Renal pelvis (tissue), 12 donors: ENCODE measurements around the gene CYP4V2. TPM values are rescaled to one million over a fixed set of nuclear protein-coding genes. Genes with fewer than 3 reads are reported as not detected.
A peak's percentile ranks its signal among the peaks of the same experiment; 100 is the strongest.

Experiments
- DNase-seq: peaks from one replicate; pipeline ENCODE4 v3.0.0-alpha.2; 2013
- long read RNA-seq, 16 experiments: transcript quantifications; one replicate each; lab custom pipeline, GENCODE V29; 2026
- polyA plus RNA-seq, 3 donors: library from polyadenylated mRNA; unstranded; fragments of 120-200 nt; gene quantifications; one replicate each; pipeline ENCODE4 v1.2.1, GENCODE V29; 2013; ENCODE audit not compliant: insufficient read length in 3 of 3

CYP4V2 gene
- polyA plus RNA-seq, result 10 to 100 TPM; 19.1 to 24.4 (median 21.7) TPM
- long read RNA-seq, donor 1, partial matches to known transcripts, result 0 of 1 reads
- long read RNA-seq, donor 1, other reads (novel, unspliced or antisense), result 0 of 1 reads
- long read RNA-seq, donor 2, result 0 reads
- long read RNA-seq, donor 3, result 0 reads
- long read RNA-seq, donor 4, result 0 reads
- long read RNA-seq, donor 5, result 0 reads
- long read RNA-seq, donor 6, partial matches to known transcripts, result 0 of 1 reads
- long read RNA-seq, donor 6, other reads (novel, unspliced or antisense), result 0 of 1 reads
- long read RNA-seq, donor 7, partial matches to known transcripts, result 0 of 1 reads
- long read RNA-seq, donor 7, other reads (novel, unspliced or antisense), result 0 of 1 reads
- long read RNA-seq, donor 8, partial matches to known transcripts, result 0 of 2 reads
- long read RNA-seq, donor 8, other reads (novel, unspliced or antisense), result 0 of 2 reads
- long read RNA-seq, donor 9, partial matches to known transcripts, result 0 of 2 reads
- long read RNA-seq, donor 9, other reads (novel, unspliced or antisense), result 0 of 2 reads
- long read RNA-seq, donor 10, partial matches to known transcripts, result 0 of 3 reads
- long read RNA-seq, donor 10, other reads (novel, unspliced or antisense), result 0 of 3 reads
- long read RNA-seq, donor 11, result 0 reads
- long read RNA-seq, donor 12, partial matches to known transcripts, result 38 of 40 reads
- long read RNA-seq, donor 12, other reads (novel, unspliced or antisense), result 0 of 40 reads
- long read RNA-seq, donor 13, partial matches to known transcripts, result 0 of 1 reads
- long read RNA-seq, donor 13, other reads (novel, unspliced or antisense), result 0 of 1 reads
- long read RNA-seq, donor 14, partial matches to known transcripts, result 0 of 3 reads
- long read RNA-seq, donor 14, other reads (novel, unspliced or antisense), result 0 of 3 reads
- long read RNA-seq, donor 15, partial matches to known transcripts, result 0 of 4 reads
- long read RNA-seq, donor 15, other reads (novel, unspliced or antisense), result 0 of 4 reads
- long read RNA-seq, donor 16, partial matches to known transcripts, result 0 of 2 reads
- long read RNA-seq, donor 16, other reads (novel, unspliced or antisense), result 0 of 2 reads

- peak; percentile 74 for DNase-seq
Measured at GRCh38 chr4:186191200-186192065, at the start of gene CYP4V2. CYP4V2 (plus strand) TSS chr4:186191567; CDS start chr4:186191824, 257 bp downstream.

DNA sequence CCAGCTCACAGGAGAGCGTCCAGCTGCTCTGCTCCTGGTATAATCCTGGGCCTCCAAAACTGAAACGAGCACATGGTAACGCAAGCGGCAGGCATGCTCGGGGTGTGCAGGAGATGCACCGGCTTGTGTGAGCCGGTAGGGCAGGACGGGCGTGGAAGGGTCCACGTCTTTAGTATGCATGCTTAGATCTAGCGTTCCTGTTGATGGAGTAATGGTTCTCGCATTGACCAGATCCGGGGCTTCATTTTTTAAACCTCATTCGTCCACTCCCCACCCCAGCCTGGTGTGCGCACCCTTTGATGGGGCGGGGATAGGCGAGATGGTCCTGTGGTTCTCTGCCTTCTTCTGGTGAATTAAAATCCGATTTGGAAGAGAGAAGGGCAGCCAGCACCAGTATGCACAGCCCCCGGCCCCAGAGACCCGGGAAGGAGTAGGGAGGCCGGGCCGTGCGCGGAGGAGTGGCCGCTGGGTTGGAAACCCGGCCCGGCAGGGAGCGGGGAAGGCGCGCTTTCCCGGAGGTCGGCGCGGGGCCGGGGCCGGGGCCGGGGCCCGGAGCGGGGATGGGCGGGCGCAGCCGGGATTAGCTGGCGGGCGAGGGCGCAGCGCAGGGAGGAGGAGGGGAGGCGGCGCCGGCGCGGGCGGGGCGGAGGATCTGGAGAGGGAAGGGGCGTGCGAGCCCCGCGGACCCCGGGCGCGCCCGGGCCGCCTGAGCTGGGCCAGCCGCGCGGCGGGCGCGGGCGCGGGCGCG lies 47.0 kb upstream of the CYP4V2 start:
- peak; percentile 71 for DNase-seq

- peak; percentile 42 for DNase-seq
Measured at GRCh38 chr4:186144946-186145569, 46.3 kb upstream of the CYP4V2 start.

DNA sequence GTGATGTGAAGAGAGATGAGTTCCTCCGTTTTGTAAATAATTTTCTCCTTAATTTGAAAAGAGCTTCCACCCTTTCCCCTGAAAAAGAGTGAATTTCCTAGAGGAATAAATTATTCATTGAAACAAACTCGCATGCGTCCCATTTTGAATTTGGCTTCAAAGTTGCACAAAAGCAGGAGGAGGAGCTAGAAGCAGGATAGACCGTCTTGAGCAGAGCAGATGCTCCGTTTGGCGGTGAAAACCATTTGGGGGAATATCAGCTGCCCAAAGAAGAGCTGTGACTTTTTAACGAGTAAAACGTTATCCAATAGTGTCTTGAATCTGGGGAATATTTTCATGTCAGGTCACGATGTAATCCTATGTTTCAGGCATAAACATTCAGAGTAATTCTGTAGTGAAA lies 44.9 kb upstream of the CYP4V2 start:
- no peak for DNase-seq

DNA sequence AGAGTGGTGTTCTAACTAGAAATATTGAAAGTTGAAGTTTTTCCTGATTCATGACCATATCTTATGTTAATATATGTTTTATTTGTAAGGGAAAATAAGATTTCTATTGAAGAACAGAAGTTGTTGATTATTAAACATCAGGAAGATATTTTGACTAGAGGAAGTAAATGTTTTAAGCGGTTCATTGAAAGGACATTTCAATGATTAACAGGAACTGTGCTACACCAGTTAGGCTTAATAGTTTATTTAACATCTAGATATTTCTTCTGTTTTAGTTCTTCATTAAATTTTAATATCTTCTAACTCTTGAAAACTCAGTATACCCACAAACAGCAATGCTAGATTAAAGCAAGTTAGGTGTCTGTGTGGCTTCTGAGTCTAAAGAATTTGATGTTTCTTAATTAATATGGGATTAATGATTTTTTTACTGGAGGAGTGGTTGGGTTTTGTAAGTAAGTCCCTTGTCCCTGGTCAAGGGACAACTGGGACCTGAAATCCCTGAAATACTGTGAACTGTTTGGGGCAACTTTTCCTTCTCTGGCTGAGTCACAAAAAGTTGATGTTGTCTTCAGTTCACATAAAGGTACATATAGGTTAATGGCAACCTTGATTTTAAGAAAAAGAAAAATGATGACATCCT lies 42.9 kb upstream of the CYP4V2 start:
- DNase-seq, result peak; percentile 35

DNA sequence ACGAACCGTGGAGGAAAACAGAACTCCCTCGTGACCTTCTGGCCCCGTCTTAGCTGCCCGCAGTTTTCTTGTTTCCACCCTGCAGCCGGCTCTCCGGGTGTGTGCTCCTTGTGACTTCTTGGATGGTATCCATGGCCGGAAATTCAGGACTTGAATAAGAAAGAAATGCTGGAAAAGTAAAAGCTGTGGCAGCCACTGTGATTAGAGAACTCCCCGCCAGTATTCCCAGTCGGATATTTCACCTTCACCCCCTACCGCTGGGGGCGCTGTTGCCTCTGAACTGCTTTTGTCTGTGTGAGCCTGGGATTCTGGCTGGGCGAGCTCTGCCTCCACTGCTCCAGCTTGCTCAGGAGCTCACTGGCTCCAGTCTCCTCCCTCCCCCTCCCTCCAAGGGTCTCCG lies 41.5 kb upstream of the CYP4V2 start:
- DNase-seq, result peak; percentile 39

DNA sequence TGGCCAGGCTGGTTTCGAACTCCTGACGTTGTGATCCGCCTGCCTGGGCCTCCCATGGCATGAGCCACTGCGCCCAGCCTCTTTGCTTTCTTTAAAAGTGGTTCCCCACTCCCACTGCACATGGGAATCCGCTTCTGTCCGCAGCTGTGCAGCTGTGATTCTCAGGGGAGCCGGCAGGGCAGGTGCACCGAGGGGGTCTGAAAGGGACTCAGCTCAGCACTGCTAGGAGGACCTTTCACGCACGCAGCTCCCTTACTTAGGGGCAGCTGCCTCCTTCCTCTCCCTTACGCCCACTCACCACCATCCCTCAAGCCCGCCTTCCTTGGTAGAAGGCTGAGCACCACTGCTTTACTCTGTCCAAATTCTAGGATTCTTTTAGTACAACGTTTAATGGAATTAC lies 40.4 kb upstream of the CYP4V2 start:
- no peak for DNase-seq

- DNase-seq, result no peak
Measured at GRCh38 chr4:186151499-186151898, 39.9 kb upstream of the CYP4V2 start.

- no peak for DNase-seq
Measured at GRCh38 chr4:186158021-186158813, 33.1 kb upstream of the CYP4V2 start.

DNA sequence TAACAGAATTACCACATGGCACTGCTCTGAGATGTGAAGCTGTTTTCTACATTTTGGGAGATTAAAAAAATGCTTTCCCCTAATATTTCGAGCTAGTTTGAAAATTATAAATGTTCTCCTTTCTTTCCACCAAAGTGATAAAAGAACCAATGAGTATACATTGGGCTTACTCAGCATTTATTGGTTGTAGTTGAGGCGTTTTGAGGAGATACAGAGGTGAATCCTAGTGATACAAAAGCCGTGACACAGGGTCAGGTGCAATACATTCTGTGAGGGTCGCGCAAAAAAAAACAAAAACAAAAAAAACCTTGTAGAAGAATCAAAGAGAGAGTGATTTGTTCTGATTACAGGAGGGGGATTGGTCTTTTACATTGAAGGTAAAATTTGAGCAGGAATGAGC lies 32.4 kb upstream of the CYP4V2 start:
- no peak for DNase-seq

- no peak for DNase-seq
Measured at GRCh38 chr4:186159613-186160012, 31.8 kb upstream of the CYP4V2 start.

DNA sequence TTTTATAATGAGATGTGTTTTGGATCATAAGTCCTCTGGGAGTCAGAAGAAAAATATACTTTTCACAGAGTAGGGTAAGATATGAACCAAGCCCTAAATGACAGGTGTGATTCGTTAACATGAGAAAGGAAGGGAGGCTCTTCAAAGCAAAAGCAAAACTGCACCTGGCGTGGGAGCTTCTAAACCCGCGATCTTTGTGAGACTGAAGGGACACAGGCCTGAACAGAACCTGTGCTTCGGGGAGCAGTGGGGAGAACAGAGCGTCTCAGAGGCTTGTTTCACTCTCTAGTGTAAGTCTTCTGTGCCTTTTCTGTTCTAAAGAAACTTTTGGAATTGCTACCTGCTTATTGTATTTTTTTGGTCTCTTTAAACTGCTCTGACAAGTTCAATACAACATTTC lies 30.2 kb upstream of the CYP4V2 start:
- no peak for DNase-seq

DNA sequence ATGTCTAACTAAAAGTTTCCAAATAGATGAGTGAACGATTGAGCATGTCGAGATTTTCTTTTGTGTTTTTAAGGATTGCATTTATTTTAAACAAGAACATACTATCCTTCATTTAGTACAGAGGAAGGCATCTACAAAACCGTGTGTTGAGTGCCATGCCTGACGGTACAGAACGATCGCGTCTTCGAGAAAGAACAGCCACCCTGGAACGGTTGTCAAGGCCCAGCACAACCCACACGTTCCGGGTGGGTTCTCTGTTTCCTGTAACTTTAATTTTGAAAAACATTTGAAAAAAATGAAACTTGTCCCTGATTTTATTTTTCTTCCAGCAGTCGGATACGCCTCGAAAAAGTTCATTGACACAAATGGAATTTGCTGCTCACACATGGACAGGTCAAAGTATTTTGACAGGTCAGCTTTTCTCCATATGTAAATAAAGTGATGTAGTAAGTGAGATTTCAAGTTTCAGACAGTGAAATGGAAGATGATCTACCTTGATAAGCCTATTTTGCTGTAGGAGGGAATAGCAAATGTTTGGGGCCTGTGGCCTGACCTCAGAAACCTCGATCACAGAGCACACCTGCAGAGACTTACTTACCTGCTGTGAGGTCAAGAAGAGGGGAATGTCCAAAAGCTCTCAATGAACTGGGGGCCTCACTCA lies 24.4 kb upstream of the CYP4V2 start:
- DNase-seq, result no peak

GRCh38 chr4:186167605-186168004 lies 23.8 kb upstream of the CYP4V2 start:
- no peak for DNase-seq

DNA sequence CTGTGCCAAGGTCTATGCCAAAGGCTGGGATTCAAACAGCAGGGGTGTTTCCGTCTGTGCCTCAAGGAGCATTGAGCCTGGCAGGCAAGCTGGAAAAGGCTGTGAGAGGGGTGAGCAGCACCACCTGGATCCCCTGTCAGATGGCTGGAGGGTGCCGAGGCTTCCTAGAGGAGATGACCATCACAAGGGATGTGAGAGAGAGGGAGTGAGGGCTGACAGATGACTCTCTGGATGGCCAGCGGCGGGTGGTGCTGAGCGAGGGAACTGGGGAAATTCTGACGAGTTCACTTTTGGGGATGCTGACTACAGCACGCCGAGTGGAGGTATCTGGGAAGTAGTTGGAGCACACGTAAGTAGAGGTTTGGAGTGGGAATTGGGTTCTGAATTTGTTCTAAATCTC lies 22.6 kb upstream of the CYP4V2 start:
- no peak for DNase-seq

GRCh38 chr4:186169333-186169944 lies 21.9 kb upstream of the CYP4V2 start:
- no peak for DNase-seq

- no peak for DNase-seq
Measured at GRCh38 chr4:186169945-186170802, 21.2 kb upstream of the CYP4V2 start.
